GDM1 (cell line): ENCODE results near the gene ADTRP.
"Not testable (repeated sequence)": the region's sequence is repeated elsewhere in the genome, so short reads cannot be mapped to it uniquely, and the experiment has no call there.

Experiments used
- DNase-seq: peaks from one replicate; lab custom pipeline; 2025; lab: John Stamatoyannopoulos, UW

ADTRP gene

GRCh38 chr6:11803591-11803971 lies 25.0 kb upstream of the ADTRP start:
- no peak for DNase-seq

- DNase-seq: no peak
These were observed 24.4 kb upstream of the ADTRP start for GRCh38 chr6:11802886-11803590.

DNA sequence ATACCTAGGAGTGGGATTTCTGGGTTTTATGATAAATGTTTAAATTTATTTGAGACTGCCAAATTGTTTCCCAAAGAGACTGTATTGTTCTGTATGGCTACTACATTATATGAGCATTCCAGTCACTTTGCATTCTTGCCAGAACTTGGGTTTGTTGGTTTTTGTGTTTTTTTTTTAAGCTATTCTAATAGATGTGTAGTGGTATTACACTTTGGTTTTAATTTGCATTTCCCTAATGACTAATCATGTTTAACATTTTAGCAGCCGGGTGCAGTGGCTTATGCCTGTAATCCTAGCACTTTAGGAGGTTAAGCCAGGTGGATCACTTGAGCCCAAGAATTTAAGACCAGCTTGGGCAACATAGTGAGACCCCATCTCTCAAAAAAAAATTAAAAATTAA lies 21.9 kb upstream of the ADTRP start:
- not testable (repeated sequence) for DNase-seq

GRCh38 chr6:11798538-11798937 lies 19.9 kb upstream of the ADTRP start:
- no peak for DNase-seq

- DNase-seq: no peak
These were observed 19.5 kb upstream of the ADTRP start for GRCh38 chr6:11798096-11798495.

DNA sequence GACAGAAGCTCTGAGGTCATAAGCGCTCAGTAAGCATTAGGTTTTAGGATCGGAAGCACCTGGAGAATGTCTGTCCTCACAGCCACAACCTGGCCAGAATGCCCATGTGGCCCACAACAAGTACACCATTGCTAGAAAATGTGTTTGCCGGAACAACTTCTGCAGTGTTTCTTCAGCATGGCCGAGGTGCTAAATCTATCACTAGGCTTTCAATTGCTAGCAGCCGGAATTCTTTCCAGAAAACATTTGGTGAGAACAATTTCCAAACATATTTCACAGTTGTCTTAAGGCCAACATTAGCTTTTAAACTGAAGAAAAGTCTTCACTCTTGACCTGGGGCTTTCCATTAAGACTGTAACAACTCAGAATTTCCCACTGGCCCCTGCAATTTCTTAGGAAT lies 18.2 kb upstream of the ADTRP start:
- DNase-seq: no peak

DNA sequence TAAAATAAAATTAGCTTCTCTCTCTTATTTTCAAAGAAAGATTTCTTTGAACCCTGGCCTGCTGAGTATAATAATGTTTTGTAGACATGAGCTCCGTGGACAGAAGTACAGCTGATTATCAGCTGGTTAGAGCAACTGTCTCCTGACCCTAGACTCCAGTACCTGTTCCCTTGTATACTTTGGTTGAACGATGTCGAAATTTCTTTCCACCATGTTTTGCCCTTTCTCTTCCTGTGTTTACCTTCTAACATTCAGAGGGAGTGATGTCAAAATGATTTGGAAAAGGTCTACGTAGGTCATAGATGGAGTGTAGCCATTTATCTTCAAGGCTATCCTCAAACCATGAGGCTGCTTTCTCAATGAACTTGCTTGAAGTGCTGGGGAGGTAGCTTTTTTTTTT lies 16.8 kb upstream of the ADTRP start:
- no peak for DNase-seq

GRCh38 chr6:11793277-11793676 lies 14.7 kb upstream of the ADTRP start:
- no peak for DNase-seq

GRCh38 chr6:11791354-11792107 lies 12.9 kb upstream of the ADTRP start:
- no peak for DNase-seq

DNA sequence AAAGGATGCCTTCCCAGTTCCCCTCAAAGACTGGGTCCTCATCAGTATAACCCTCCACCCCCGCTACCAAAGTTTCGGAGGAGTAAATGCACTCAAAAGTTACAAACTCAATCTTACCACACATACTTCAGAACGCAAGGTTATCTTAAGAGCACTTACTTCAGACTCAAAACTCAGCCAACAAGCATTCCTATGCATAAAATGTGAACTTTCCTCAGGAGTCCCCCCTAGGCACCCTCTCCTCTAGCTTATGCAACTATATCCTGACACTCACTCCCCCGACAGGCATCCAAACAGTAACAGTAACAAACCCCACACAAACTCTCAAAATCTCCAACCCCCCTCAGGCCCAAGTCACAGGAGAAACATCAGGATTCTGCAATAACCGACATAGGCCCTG lies 11.1 kb upstream of the ADTRP start:
- no peak for DNase-seq

DNA sequence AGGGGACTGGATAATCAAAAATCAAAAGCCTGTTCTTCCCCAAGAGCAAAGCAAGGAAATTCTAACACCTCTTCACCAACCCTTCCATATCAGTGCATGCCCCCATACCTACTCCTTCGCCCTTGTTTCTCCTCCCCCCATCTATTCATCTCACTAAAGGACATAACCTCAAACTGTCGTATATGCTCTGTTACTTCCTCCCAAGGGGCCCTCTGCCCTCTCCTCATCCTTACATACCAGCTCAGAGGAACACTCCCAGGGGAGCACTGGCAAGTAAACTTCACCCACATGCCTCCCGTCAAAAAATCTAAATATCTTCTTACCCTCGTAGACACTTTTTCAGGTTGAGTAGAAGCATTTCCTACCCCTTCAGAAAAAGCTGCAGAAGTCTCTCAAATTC lies 9.4 kb upstream of the ADTRP start:
- no peak for DNase-seq

GRCh38 chr6:11785774-11786579 lies 7.4 kb upstream of the ADTRP start:
- no peak for DNase-seq

DNA sequence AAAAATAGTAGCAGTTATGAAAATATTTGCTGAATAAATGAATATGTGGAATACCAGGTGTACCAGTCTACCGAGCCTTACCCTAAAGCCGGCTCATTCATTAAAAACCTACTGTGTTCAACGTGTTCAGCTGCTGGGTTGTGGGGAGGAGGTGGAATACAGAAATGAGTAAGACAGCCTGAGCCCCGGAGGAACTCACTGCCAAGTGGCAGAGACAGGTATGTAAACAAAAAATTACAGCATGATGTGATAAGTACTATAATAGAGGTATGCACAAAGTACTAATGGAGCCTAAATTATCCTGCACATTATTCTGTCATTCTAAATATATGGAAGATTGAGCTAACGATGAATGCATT lies 6.8 kb upstream of the ADTRP start:
- no peak for DNase-seq

GRCh38 chr6:11784341-11784740 lies 5.7 kb upstream of the ADTRP start:
- no peak for DNase-seq

- no peak for DNase-seq
These were observed 5.0 kb upstream of the ADTRP start for GRCh38 chr6:11783524-11784064.

GRCh38 chr6:11782524-11782923 lies 3.9 kb upstream of the ADTRP start:
- DNase-seq: no peak

DNA sequence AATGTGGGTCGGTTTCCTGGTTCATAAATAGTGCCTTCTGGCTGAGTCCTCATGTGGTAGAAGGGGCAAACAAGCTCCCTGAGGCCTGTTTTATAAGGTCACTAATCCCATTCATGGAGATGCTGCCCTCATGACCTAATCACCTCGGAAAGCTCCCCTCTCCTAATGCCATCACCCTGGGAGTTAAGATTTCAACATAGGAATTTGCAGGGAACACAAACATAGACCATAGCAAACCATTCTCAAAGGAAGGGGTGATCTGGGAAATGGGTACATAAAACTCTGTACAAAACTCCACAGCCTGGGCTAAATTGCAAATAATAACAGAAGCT lies 1.5 kb upstream of the ADTRP start:
- DNase-seq: no peak

- no peak for DNase-seq
These were observed 910 bp upstream of the ADTRP start for GRCh38 chr6:11779329-11780096.

GRCh38 chr6:11778036-11778435 lies 567 bp downstream of the ADTRP start:
- DNase-seq: no peak

- no peak for DNase-seq
These were observed 2.7 kb downstream of the ADTRP start for GRCh38 chr6:11775791-11776409.

- DNase-seq: no peak
These were observed 4.2 kb downstream of the ADTRP start for GRCh38 chr6:11774426-11774825.

GRCh38 chr6:11773581-11773980 lies 5.0 kb downstream of the ADTRP start:
- DNase-seq: no peak
